PC-3 (cell line): ENCODE data around the gene HIF1AN.

Experiments used
- EZH2 ChIP-seq: fragments of 300-600 bp; sonication (generic); IDR thresholded peaks from one replicate; pipeline ENCODE4 v1.6.1; 2017; ENCODE audit warnings: antibody characterized with exemption, mild to moderate bottlenecking, low read length; ENCODE audit not compliant: unreplicated experiment
- EZH2phosphoT487 ChIP-seq: fragments of 300-600 bp; sonication (generic); IDR thresholded peaks from 2 replicates; pipeline ENCODE4 v1.6.1; 2018; ENCODE audit warnings: mild to moderate bottlenecking, antibody characterized with exemption, low read length, borderline replicate concordance
- TF ChIP-seq, protein P1 (sequence below): fragments of 300-600 bp; sonication (generic); conservative IDR thresholded peaks from 2 replicates; pipeline ENCODE4 v1.5.1; 2017; ENCODE audit warnings: antibody characterized with exemption, low read depth, mild to moderate bottlenecking, low read length

GRCh38 chr10:100535338-100535714, 417 bp upstream of the HIF1AN start:
- TF ChIP-seq EZH2 (no peak), EZH2phosphoT487 (no peak)
- TF ChIP-seq, protein P1, sequence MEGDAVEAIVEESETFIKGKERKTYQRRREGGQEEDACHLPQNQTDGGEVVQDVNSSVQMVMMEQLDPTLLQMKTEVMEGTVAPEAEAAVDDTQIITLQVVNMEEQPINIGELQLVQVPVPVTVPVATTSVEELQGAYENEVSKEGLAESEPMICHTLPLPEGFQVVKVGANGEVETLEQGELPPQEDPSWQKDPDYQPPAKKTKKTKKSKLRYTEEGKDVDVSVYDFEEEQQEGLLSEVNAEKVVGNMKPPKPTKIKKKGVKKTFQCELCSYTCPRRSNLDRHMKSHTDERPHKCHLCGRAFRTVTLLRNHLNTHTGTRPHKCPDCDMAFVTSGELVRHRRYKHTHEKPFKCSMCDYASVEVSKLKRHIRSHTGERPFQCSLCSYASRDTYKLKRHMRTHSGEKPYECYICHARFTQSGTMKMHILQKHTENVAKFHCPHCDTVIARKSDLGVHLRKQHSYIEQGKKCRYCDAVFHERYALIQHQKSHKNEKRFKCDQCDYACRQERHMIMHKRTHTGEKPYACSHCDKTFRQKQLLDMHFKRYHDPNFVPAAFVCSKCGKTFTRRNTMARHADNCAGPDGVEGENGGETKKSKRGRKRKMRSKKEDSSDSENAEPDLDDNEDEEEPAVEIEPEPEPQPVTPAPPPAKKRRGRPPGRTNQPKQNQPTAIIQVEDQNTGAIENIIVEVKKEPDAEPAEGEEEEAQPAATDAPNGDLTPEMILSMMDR: no peak
